Measurements from ENCODE around the gene INPP5D. TPM values are rescaled to one million over a fixed set of nuclear protein-coding genes. Genes with fewer than 3 reads are reported as not detected.
"Not testable (repeated sequence)": the region's sequence is repeated elsewhere in the genome, so short reads cannot be mapped to it uniquely, and the experiment has no call there.

Gene INPP5D
- total RNA-seq, 1 donor from 2014 or later = 30.4 TPM

DNA sequence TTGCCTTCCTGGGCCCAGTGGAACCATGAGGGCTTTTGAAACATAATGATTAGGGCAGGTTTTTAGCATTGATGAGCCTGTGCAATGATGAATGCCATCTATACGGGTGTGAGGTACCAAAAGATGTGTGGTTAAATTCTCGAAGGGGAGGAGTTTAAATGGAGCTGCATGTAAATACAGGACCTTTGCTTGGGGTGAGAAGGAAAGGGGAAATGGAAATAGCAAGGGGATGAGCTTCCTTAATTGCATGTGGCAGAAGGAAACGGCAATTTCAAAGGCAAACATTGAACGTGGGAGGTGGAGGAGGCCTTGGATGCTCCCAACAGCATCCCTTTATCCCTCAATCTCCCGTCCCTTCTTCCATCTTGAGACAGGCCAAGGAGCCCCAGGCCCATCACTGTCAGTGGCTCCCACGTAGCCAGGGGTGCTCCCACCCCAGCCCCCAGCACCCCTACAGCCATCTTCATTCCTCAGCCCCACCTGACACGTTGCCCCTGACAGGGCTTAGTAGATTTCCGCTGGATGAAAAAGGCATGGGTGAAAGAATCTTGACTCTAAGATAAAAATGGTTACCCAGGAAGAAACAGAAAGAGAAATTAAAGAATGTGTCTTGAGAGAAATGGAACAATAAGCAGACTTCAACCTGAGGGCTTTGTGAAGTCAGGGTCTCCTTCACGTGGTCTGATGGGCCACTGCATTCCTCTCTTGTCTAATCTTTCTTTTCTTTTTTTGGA is 32.5 kb downstream of the INPP5D start:
- DNase-seq (ENCODE audit: low spot score) = no peak

DNA sequence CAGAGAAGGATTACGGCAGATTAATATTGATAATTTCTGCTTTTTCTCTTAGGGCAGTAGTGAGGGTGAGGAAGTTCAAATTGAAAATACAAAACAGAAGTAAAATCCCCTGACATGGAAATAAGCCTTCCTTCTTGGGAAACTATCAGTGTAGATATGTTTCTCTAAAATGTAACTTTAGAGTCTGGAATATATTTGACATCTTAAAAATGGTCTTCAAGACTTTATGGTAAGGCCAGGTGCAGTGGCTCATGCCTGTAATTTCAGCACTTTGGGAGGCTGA is 33.0 kb downstream of the INPP5D start:
- DNase-seq (ENCODE audit: low spot score) = no peak

DNA sequence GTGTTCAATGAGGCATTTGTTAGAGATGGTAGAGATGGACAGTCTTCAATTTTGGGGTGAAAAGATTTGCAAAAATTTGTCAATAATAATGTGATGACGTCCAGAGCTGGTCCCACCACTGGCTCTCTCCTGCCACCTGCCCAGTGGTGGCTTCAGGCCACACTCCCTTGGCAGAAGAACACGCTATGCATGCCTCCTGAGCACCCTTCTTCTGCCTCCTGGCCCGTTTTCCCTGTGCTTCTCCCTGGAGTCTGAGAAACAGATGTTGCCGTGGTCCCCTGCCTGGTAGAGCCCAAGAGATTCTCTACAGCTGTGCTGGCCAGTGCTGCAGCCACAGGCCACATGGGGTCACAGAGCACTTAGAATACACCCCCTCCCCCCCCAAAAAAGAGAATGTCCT is 33.6 kb downstream of the INPP5D start:
- DNase-seq (ENCODE audit: low spot score) = no peak

DNA sequence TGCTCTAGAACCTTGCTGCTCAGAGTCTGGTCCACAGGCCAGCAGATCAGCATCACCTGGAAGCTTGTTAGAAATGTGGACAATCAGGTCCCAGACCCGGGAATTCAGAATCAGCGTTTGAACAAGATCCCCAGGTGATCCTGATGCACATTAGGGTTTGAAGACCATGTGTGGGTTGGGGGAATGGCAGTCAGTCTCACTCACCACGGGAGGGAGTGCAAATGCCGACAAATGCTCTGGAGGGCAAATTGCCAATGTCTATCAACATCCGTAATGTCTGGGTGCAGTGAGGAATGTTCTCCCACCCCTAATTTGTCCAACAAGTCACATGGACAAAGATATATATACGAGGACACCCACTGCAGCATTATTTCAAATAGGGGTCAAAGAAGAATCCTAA is 34.5 kb downstream of the INPP5D start:
- no peak for DNase-seq (ENCODE audit: low spot score)

DNA sequence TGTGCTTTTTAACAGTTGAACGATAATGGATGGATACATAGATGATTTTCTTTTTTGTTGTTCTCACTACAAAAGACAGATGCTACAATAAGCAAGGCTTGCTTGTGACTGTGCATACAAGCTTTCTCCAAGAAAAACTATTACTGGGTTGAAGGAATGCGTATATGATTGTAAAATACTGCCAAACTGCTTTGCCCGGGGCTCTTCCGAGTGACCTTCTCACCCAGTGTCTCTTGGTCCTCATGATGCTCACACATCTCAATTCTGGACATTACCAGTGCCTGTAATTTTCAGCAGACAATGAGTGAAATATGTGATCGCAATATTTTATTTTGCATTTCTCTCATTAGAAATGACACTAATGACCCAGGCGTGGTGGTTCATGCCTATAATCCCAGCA is 35.9 kb downstream of the INPP5D start:
- no peak for DNase-seq (ENCODE audit: low spot score)

DNA sequence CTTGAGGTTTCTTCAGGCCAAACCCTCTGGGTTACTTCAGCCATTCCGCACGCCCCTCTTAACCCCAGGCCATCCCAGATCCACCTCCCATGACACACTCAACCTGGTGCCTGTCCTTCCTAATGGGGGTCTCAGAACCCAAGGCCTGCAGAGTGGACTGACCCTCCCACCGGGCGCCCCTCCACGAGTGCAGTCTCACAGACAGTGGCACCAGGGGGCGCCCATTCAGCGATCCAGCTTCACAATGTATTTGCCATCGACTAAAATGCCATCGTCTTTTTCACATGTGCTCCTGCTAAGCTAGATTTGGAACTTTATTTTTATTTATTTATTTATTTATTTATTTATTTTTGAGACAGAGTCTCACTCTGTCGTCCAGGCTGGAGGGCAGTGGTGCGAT is 38.5 kb downstream of the INPP5D start:
- DNase-seq (ENCODE audit: low spot score) = no peak

DNA sequence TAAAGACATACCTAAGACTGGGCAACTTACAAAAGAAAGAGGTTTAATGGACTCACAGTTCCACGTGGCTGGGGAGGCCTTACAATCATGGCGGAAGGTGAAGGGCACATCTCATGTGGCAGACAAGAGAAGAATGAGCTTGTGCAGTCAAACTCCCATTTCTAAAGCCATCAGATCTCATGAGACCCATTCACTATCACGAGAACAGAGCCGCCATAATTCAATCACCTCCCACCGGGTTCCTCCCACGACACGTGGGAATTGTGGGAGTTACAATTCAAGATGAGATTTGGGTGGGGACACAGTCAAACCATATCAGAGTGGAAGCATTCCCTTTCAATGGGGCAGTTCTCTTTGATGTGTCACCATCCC is 39.7 kb downstream of the INPP5D start:
- DNase-seq (ENCODE audit: low spot score) = not testable (repeated sequence)

DNA sequence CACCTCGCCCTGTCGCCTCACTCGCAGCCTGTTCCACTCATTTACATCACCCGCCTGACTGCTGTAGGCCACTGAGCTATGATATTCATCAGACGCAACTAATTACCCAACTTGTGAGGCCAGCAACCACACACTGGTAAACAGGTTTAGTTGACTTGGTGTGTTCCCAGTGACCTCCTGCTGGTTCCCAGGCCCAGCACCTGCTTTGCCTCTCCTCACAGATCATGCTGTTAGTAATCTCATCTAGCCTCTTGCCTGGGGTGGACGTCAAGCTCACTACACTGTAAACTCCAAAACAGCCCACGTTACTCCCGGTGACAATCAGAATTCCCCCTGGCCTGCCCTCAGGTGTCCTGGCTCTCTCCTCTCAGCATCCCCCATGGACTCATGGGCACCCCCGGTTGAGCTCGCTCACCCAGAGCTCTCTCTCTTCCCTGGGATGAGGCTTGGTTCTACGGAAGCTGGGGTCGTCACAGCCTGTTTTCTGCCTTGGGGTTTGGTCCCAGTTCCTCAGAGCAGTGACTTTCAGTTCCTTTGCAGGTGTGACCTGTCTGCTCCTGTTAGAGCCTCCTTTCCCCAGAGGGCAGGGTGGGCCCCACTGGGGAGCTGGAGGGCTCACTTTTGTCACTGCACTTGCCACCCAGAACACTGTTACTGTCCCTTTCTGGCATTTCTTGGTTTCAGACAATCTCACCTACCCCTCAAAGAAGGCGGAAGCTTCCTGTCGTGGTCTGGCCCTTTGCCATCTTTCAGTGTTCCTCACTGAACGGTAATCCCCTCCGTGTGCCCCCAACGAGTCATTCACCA is 40.3 kb downstream of the INPP5D start:
- DNase-seq (ENCODE audit: low spot score) = no peak

DNA sequence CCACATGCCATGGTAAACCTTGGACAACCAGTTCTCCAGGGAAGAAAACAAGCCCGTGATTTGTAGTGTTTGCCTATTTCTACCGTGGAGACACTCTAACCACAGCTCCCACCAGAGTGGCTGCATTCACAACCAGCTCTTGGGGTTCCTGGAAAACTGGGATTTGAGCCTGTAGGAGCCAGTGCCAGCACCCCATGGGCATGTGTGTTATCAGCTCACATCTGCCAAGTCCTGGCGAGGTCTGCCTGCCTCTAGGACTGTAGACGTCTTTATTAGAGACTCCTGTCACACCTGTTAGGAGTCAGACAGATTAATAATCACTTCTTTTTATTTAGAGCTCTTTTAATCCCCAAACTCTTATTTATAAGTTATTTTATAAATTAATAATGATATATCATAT is 41.0 kb downstream of the INPP5D start:
- DNase-seq (ENCODE audit: low spot score) = no peak

DNA sequence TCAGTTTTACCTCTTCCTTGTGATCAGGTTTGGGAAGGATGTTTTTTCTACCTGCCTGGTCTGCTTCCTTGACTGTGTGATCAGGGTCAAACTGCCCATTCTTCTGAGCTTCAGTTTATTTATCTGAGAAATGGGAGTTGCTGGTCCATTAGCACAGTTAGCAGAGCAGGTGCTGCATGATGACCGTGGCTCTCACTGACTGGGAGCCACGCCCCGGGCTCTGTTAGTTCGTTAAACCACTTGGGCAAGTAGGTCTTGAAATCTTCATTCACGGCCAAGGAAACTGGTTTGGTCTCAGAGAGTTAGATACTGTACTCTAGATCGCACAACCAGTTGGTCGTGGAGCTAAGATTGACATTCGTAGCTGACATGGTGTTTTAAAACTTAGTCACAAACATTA is 41.7 kb downstream of the INPP5D start:
- no peak for DNase-seq (ENCODE audit: low spot score)

DNA sequence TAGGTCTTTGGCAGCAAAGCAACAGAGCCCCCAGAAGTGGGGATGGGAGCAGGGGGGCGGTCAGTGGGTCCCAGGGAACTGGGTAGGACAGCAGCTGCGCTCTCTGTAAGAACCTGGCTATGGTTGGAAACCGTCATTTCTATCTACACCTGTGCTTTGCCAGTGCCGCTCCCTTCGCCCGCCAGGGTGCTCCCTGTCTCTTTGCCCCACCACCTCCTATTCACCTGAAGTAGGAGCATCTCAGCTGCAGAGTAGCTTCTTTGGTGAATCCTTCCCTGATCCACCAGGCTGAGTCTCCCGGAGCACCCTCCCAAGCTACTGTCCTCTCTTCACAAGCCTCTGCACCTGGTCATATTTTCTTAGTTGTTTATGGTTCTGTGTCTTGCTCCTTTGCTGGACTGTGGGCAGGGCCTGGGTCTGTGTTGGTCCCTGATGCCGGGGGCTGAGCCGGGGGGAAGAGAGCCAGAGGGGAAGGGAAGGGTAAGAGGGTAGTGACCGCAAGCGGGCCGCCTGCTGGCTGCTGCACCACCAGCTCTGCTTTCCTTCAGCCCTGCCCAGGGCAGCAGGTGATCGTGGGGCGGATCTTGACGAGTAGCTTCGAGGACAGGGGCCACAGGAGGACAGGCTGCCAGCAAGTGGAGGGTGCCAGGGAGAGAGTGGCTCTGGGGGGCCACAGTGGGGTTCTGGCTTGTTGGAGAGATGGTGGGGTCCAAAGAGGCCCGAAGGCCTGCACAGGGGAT is 45.2 kb downstream of the INPP5D start:
- no peak for DNase-seq (ENCODE audit: low spot score)

DNA sequence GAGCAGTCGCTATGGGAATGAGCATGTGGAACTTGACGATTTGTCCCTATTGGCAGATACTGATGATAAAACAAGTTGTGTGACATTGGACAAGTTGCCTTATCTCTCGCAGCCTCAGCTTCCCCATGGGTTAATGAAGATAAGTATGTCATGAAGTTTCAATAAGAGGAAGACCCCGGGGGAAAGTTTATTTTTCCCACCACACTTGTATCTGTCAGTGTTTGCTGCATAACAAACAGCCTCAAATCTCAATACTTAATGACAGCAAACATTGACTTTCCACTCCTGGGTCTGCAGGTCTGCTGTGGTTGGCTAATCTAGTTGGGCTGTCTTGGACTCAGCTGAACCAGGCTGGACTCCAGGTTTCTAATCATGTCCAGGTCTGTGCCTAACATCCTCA is 45.8 kb downstream of the INPP5D start:
- DNase-seq (ENCODE audit: low spot score) = no peak

DNA sequence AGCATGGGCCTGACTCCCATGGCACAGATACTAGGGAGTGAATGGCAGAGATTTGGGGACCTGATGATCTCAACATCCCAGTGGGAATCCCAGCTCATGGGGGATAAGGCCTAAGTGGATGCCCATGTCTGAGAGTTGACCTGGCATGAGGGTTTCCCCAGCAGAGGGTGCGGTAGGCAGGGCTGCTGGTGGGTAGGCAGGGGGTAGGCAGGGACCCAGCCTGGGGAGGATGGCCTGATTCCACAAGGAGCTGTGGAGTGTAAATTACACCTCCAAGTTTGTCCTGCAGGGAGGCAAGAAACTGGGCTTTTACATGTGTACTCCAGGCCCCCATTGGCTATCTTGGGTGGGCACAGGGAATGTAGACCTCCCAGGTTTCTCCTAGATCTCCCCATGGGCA is 46.9 kb downstream of the INPP5D start:
- DNase-seq (ENCODE audit: low spot score) = no peak

DNA sequence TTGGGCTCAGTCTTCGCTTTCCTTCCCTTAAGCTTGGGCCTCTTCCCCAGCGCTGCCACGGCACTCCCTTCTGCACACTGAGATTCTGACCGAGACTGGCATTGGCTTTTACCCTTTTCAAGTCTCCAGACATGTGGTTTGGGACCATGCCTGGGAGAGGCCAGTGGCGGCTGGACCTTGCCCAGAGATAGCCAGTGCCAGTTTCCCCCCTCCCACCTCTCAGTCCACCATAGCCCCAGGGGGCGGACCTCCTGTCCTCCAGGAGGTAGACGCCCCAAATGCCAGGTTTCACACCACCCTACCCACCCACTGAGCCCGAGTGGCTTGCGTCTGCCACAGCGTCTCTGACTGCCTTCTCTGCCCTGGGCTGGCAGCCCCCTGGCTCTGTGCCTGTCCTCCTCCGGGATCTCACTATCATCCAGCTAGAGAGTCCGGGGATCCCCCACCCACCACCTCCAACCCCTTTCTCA is 47.7 kb downstream of the INPP5D start:
- no peak for DNase-seq (ENCODE audit: low spot score)

DNA sequence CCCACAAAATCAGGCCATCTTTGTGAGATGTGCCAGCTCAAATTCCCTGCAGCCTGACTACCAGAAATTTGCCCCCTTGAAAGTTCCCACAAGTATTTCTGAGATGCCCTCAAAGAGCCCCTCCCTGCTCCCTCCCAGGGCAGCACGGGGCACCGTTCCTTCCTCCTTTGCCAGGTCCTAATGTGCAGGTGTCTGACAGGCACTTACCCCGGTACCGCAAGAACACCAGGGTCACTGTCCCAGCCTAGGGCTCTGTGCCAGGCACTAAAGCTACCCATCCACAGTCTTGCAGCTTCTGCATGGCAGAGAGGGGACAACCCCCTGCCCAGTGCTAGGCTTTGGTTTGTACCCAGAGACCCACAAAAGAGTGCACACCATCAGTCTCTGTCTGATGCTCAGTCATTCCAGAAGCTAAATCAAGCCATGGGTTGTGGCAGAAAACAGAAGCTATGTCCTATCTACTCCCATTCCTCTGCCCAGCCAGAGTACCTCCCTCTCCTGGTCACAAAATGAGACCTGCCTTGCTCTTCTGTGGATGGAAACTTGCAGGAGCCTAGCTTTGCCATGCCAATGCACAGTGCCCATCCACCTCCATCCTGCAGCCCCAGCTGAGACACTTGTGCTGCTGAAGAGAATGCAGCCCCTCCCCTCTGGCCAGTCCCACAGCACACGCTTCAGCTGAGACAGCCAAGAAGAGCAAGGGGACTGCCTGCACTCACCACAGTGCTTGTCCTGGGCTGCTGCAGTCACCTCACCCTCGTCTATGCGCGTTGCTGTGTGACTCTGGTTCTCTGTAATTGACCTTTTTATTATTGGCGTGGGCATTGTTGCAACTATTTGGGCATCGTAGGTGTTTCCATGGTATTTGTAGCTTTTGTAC is 48.7 kb downstream of the INPP5D start:
- DNase-seq (ENCODE audit: low spot score) = no peak

DNA sequence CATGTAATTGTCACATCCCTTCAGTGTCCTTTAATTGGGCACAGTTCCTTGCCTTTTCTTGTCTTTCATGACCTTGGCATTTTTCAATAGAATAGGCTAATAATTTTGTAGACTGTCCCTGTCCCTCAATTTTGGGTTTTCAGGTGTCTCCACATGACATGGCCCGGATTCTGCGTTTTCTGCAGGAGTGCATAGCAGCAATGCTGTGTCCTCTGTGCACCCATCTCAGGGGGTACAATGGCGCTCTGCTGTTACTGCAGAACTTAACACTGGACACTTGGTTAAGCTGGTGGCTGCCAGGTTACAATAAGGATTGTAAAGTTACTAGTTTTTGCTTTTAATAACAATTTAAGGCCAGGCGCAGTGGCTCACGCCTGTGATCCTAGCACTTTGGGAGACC is 51.3 kb downstream of the INPP5D start:
- no peak for DNase-seq (ENCODE audit: low spot score)

DNA sequence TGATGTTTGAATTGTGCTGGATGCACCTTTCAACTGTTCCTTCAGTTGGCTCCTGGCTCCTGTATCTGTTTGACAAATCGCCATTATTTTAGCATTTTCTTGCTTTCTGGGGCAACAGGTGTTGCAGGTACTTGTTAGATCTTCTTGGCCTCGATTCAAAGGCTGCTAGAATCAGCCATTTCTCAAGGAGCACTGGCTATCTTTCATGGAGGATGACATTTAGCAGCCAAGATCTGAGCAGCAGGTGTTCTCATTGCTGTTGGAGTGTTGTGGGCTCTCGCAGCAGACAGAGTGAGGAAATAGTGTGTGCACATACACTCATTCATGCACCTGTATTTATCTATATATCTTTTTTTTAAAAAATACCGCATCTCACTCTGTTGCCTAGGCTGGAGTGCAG is 52.2 kb downstream of the INPP5D start:
- DNase-seq (ENCODE audit: low spot score) = no peak

DNA sequence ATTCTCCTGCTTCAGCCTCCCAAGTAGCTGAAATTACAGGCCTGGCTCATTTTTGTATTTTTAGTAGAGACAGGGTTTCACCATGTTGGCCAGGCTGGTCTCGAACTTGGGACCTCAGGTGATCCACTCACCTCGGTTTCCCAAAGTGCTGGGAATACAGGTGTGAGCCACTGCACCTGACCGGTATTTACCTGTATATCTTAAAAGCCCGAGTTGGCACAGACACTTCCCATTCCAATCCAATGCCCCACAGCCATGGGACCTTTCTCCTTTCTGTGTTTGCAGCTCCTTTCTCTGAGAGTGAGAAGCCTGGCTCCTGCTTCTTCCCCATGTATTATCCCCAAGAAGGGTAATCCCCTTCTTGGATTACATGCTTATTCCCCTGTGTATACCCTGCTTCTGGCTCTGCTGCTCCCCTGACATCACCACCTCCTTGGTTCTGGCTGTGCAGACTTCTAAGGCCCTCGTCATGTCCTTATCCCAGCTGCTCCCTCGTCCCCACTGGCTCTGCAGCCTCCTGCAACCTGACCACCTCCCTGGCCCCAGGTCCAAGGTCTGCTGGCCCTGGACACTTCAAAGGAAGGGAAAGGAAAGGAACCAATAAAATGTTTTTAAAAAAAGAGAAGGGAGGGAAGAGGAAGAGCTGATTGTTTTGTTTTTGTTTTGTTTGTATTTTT is 52.8 kb downstream of the INPP5D start:
- no peak for DNase-seq (ENCODE audit: low spot score)

DNA sequence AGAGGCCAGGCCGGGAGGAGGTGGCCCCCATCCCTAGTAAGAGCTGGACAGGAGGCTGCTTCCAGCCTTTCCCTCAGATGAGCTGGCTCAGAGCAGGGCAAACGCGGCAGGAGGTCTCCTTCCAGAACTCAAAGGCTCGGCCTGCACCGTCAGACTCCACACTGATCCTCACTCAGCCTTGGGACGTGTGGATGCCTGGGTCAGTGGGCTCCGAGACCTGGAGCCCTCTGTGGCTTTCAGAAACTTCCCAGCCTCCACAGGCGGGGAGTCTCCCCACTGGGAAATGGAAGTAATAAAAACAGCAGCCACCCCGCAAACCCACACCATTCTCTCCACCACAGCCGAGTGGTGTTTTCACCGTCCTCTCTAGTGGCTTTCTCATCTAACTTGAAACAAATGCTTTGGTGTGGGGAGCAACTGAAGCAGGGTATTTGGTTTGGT is 54.3 kb downstream of the INPP5D start:
- DNase-seq (ENCODE audit: low spot score) = no peak

DNA sequence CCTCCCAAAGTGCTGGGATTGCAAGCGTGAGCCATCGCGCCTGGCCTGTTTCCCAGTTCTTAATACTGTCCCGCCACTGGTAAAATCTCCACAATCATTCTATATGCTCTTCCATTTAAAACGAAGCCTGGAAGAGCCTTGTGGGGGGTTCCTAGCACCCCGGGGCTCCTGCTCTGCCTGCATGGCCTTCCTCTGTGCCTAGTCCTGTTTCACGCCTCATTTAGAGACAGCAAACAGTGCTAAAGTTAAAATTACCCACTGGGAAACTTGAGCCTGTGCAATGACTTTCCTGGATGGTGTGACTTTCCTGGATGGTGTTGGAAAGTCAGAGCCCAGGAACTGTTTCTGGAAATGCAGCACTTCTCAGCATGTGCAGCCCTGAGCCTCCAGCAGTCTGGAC is 55.0 kb downstream of the INPP5D start:
- no peak for DNase-seq (ENCODE audit: low spot score)

DNA sequence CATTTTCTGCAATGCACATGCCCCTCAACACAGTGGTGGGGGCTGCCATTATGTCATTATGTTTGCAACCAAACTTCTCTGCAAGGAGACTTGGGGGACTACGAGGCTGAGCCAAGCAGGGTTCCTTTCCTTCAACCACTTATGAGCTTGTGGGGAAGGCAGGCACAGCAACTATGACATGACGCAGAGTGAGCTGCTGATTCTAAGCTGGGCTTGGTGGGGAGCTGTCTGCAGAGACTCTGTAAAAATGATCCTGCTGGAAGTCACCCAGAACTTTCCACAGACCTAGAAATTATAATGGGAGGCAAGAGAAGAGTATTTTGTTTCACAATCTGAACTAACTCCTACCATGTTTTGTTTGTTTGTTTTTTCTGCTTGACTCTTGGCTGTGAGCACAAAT is 55.6 kb downstream of the INPP5D start:
- DNase-seq (ENCODE audit: low spot score) = no peak
